RPMI8226 (cell line): ENCODE measurements around the gene ARHGEF7.
"Not testable (repeated sequence)": the region's sequence is repeated elsewhere in the genome, so short reads cannot be mapped to it uniquely, and the experiment has no call there.

Experiments used
- DNase-seq: peaks from one replicate; pipeline ENCODE4 v3.0.0-alpha.2; 2015

Gene ARHGEF7

DNA sequence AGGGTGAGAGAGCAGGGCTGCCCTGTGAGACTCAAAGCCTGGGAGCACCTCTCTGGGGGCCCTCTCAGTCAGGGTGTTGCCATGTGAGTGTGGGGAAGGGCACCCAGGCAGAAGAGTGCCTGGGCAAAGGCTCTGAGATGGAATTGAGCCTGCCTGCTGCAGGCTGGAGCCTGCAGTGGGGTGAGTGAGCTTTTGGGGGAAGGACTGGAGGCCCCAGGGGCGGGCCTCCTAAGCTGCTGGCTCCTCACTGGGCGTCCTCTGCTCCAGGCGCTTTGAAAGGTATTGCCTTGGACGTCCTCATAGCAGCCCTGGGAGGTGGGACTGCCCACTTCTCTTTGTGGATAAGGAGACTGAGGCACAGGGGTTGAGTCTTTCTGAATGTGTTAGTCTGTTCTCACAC, 60.3 kb downstream of the ARHGEF7 start:
- no peak for DNase-seq

DNA sequence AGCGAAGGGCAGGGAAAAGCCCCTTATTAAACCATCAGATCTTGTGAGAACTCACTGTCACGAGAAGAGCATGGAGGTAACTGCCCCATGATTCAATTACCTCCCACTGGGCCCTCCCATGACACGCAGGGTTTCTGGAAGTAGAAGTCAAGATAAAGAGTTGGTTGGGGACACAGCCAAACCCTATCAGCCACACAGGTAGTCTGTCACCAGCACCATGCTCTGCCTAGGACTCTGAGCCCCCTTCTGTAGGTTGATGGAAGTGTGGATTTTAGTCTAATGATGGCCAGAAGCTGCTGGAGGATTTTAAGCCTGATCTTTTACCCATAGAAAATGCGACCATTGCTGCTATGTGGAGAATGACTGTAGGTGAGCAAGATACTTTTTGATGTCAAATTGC, 60.8 kb downstream of the ARHGEF7 start:
- DNase-seq = no peak

DNA sequence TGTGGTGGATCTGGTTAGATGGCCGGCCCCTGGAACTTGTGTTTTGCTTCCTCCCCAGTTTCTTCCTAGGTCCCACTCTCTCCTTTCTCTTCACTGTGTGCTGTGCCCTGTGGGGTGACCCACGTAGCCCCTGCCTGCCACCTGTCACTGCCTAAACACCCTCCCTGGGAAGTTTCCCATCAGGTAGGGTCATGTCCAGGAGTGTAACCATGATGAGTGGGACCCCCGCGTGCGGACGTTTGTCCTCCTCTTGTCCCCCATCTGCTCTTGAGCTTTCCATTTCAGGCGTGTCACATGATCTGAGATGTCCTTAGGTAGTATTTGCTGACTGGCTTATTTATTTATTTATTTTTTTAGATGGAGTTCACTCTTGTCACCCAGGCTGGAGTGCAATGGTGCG, 61.3 kb downstream of the ARHGEF7 start:
- DNase-seq = no peak

DNA sequence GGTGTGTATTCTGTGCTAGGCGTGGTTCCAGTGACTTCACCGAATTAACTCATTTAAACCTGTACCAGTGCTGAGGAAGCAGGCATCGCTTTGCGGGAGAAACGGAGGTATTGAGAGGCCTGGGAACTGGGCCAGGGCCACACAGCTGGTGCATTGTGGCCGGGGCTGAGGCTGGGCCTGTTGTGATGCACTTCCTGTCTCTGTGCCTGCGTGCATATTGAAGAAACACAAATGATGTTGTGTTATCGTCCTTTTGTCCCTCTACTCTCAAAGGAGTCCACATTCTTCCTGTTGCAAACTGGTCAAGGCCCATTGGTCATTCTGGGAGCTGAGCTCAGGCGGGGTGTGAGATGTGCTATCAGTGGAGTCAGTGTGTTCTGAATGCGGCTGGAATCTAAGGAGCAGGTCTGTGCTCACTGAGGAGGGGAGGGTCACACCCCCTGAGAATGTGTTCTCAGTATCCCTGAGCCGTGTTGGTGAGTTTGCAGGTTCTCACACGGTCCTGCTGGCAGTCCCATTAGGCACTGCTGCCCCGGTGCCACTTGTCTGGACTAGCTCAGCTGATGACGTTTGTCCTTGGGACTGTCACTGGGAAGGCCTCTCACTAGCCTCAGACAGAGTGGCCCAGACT, 62.1 kb downstream of the ARHGEF7 start:
- no peak for DNase-seq

DNA sequence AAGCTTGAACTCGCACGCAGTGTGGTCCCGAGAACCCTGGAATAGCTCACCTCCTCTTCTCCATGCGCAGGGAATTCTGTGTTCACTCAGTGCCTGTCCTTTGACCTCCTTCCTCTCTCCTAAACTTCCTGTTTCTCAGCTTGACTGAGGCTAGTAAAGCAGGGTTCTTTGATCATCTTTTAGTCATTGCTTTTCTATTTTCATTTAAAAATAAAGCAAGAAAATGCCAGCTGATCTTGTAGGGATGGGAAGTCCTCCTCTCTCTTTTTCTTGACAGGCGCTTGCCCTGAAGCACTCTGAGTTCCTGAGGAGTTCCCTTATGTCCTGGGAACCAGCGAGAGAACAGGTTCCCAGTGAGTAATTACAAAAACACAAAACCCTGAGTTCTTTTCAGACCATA, 62.8 kb downstream of the ARHGEF7 start:
- DNase-seq = no peak

DNA sequence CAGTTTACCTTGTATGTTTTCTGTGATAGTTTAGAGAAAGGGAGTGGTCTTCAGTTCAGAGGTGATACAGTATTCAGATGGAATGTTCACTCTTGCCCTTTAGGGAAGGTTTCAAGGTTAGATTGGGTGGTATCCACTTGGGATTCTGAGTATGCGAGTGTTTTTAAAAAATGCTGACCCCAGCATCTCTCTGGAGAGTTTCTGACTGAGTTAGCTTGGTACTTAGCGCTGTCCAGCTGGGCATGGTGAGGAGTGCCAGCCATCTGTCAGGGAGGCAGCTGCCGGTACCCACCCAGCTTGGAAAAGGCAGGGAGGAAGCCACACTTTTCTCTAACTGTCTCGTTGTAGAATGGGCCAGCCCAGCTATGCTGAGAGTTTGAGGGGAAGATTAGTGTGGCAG, 63.3 kb downstream of the ARHGEF7 start:
- DNase-seq = no peak

DNA sequence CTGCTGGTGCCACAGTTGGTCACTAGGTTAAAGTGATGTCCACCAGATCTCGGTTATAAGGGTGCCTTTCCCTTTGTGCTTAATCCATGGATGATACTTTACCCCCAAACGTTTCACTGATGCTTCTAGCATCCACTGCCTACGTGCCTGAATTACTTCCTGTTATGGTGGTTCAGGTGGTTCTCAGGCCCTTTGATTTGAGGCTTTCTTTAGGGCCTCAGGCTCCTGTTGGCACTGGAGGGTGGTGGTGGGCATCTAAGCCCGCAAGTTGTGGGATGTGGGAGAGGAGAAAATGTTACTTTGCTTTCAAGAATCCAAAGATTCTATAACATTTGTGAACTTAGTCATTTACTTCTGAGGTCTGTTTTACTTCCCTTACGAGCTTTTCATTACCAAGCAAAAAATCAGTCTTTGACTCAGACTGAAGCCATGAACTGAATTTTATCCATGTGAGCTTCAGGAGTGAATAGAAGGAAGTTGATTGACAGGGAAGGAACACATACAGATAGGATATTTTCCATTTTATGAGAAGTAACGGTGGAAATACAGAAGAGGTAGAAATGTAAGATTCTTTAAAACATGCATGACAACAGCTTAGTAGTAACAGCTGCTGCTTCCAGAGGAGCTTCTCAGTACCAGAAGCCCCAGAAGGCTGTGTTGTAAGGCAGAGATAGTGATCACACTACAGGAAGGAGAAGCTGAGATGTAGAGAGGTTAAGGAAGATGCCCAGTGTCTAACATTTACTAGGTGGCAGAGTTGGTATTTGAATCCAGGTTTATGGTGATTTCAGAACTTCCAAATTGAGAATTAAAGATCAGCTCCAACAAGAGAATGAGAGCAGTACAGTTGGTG, 65.0 kb downstream of the ARHGEF7 start:
- DNase-seq = no peak

DNA sequence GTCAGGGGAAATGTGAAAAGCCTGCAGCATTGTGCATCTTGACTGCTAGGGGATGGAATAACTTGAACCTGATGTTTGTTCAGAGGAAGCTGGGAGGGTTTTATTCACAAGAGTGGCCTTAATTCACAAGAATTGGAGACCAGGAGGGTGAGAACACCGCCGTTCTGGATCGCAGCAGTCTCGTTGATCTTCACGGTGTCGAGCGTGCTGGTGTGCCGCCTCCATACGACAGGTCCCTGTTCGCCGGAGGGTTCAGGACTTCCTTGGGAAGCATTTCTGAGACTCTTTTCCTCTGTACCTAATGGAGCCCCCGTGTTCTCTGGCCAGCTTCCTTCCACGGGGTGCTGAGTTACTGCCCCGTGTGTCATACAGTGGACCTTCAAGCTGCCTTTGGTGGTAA, 66.9 kb downstream of the ARHGEF7 start:
- DNase-seq = no peak

DNA sequence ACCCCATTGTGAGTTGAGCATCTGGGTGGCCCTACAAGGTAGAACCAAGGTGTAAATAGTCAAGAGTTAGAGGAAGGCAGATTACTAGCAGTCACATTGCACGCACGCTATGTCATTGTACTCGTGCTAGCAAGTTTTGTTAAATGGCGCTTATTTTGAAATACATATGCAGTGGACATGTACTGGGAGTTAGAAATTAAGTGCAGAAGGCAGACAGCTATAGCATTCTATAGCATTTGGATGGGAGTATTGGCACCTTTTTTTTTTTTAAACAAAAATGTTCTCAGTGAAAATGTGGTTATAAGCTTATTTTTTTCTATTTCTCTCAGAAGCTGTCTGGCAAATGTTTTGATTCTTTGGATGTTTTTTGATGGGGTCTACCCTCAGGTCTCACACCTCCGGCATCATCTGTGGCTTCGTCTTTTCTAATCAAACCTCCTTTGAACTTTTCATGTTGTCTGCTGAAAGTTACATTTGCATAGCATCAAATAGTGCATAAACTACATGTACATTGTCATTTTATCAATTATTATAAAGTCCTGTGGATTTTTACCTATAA, 68.1 kb downstream of the ARHGEF7 start:
- DNase-seq = no peak

DNA sequence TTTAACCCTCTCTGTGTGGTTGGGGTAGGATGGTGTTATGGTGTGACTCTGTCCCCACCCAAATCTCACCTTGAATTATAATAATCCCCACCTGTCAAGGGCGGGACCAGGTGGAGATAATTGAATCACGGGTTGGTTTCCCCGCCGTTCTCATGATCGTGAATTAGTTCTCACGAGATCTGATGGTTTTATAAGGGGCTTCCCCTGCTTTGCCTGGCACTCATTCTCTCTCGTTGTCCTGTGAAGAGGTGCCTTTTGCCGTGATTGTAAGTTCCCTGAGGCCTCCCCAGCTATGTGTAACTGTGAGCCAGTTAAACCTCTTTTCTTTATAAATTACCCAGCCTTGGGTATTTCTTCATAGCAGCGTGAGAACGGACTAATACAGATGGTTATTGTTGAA, 68.8 kb downstream of the ARHGEF7 start:
- no peak for DNase-seq

DNA sequence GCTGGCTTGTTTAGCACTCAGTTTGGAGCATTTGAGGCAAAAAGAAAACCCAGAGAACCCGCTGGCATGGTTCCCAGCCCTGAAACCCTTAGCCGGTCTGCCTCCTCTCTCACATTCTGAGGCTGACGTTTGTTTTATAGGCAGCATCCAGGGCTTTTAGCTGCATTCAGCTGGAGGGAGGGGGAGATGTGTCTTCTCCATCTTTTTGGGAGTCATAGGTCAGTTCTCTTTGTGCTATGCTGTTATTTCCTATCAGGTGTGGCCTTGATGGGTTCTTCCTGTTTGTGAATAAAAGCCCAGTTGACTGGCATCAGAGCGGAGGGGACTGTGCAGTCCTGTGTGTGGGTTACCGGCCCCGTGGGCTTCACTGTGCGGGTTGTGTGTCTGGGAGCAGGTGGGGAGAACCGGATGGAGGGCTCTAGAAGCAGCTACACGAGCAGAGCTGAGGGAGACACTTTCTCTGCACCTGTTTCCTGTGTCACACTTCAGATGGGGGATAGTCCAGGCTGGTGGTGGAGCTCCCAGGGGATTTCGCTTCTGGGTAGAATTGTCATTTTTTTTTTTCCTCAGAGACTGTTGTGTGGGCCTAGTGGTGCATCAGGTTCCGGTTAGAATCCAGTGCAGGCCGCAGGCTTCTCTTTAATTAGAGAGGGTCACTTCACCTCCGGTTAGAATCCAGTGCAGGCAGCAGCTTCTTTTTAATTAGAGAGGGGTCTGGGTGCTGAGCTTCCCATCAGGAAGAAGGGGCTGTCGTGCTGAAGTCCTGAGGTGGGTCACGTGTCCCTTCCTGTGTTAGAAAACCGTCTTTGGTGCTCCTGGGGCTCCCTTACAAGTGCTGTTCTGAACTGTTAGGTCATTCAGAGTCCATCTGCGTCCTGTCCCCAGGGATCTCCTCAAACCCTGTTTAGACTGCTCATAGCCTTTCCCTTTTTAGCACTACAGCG, 69.6 kb downstream of the ARHGEF7 start:
- DNase-seq = no peak

DNA sequence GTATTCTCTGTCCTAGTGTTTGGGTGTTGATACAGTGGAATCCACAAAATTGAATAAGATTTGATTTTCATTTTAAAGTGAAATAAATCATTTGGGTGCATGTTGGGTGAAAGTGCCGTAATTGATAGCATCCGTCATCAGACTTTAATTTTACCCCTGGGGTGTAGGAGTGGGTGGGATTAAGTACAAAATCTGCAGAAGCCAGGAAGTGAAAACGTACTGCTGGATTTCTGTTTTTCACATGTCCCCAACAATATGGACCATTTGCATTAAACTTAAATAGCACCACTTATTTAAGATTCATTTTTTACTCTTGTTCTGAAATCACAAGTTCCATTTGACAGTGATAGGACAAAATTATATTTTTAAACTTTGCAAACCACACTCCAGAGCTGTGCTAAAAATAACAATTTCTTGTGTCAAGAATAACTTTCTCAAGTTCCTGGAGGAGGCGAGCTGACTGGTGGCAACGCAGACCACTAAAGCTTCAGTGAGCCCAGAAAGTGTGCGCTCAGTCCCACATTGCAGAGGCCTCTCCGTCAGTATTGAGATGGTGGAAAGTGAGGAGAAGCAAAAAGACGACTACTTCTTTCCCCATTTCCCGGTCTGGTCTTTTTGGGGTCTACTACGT, 71.3 kb downstream of the ARHGEF7 start:
- no peak for DNase-seq

DNA sequence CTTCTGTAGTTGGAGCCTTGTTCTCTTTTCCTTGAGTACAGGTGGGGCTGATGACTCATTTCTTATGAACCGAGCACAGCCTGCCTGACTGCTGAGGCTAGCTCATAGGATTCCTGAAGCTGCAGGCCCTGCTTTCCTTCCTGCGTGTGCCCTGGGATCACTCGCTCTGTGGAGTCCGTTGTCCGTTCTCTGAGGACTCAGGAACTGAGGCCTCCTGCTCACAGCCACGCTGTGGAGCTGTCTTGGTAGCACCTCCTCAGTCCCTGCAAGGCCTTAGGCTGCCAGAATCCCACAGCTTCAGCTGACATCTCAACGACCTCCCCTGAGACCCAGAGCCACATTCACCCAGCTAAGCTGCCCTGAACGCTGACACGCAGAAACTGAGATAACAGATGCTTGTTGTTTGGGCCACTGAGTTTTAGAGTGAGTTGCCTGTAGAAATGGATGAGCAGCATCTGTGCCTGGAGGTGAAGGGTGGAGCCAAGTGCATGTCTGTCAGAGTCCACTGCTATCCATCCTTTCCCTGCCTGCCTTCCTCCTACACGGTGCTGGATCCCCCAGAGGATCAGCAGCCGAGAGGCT, 72.9 kb downstream of the ARHGEF7 start:
- DNase-seq = no peak

DNA sequence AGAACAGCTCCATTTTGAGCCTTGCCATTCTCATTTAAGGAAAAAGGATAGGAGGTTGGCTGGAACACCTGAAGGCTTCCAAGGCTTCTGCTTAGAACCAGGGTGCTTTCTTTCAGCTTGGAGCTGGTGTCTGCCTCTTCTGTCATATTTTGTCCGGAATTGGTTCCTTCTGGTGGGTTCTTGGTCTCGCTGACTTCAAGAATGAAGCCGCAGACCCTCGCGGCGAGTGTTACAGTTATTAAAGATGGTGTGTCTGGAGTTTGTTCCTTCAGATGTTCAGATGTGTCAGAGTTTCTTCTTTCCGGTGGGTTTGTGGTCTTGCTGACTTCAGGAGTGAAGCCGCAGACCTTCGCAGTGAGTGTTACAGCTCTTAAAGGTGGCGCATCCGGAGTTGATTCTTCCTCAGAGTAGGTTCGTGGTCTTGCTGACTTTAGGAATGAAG, 74.0 kb downstream of the ARHGEF7 start:
- DNase-seq = not testable (repeated sequence)

DNA sequence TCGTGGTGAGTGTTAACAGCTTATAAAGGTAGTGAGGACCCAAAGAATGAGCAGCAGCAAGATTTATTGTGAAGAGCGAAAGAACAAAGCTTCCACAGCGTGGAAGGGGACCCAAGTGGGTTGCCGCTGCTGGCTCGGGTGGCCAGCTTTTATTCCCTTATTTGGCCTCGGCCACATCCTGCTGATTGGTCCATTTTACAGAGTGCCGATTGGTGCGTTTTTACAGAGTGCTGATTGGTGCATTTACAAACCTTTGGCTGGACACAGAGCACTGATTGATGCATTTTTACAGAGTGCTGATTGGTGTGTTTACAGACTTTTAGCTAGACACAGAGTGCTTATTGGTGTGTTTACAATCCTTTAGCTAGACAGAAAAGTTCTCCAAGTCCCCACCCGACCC, 74.4 kb downstream of the ARHGEF7 start:
- not testable (repeated sequence) for DNase-seq

DNA sequence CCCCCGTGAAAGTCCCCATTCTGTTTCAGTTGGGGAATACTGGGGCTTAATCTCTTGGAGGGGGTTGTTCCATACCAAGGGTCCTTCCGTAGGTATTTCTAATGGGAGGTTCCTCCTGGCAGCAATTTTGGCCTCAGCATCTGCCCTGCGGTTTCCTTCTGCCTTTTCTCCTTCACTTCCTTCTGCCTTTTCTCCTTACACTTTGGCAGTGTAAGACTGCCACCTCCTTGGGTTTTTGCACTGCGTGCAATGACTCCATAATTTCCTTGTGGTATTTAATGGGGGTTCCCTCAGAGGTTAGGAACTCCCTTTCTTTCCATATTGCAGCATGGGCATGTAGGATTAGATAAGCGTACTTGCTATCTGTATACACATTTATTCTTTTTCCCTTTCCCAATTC, 78.1 kb downstream of the ARHGEF7 start:
- not testable (repeated sequence) for DNase-seq

DNA sequence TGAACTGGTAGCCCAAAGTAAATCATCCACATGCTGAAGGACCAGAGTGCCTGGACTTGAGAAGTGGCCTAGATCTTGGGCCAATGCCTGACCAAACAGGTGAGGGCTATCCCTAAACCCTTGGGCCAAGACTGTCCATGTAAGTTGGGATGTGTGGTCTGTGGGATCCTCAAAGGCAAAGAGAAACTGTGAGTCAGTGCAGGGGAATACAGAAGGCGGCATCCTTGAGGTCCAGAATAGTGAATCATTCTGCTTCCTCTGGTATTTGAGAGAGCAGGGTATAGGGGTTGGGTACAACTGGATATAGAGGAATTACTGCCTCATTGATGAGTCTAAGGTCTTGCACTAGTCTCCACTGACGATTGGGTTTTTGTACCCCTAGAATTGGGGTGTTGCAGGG, 79.5 kb downstream of the ARHGEF7 start:
- not testable (repeated sequence) for DNase-seq

DNA sequence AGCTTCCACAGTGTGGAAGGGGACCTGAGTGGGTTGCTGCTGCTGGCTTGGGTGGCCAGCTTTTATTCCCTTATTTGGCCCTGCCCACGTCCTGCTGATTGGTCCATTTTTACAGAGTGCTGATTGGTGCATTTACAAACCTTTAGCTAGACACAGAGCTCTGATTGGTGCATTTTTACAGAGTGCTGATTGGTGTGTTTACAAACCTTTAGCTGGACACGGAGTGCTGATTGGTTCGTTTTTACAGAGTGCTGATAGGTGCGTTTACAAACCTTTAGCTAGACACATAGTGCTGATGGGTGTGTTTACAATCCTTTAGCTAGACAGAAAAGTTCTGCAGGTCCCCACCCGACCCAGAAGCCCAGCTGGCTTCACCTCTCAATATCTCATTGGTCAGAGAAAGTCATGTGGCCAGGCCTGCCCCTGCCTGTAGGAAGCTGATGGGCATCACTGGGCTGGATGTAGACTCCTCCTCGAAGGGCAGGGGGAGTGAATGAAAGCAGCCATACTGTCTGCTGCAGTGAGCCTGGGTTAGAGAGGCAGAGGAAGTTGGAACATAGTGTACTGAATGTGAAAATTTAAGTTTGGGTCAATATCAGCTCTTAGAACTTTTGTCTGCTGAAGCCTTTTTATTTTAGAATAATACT, 83.7 kb downstream of the ARHGEF7 start:
- not testable (repeated sequence) for DNase-seq

DNA sequence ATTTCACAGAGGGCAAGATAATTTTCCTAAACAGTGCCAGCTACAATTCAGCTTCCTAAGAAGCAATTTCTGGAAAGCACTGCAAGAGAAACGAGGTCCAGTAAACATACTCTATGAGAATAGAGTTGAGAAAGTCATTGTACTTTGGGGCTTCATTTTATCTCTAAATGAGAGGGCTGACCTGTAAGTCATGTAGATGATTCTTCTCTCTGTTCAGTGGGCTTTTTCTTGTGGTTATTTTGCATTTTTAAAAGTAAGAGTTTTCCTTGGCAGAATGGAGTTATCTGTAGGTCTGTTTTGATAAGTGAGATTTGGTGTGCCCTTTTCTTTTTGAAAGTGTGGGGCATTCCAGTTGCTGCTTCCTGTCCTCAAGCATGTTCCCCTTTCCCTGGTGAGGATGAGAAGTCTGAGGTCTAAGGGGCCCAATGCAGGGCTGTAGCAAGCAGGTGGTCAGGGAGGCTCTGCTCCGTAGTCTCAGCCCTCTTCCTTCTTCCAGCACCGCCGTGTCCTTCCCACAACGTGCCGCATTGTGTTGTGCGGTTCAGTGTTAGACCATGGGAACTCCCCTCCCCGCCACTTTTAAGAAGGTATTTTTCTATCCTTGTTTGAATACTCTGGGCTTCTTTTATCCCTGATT, 86.3 kb downstream of the ARHGEF7 start:
- DNase-seq = no peak

DNA sequence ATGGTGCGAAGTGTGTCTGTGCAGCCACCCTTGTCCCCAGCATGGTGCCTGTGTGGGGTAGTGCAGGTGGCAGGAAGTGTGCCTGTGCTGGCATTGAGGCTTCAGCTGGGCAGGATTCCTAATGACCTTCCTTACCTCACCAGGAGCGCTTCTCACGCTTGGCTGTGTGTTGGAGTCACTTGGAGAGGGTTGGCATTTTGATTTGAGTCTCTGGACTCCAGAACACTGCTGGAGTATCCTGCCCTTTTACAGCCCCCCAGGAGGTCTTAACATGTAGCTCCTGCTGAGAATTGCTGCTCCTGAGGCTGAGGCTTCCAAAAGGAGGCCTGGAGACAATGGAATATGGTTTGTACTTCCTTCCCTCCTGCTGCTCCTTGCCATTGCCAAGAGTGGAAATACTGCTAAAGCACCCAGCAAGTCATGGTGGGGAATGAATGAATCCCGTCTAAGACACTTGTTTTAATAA, 87.1 kb downstream of the ARHGEF7 start:
- no peak for DNase-seq

DNA sequence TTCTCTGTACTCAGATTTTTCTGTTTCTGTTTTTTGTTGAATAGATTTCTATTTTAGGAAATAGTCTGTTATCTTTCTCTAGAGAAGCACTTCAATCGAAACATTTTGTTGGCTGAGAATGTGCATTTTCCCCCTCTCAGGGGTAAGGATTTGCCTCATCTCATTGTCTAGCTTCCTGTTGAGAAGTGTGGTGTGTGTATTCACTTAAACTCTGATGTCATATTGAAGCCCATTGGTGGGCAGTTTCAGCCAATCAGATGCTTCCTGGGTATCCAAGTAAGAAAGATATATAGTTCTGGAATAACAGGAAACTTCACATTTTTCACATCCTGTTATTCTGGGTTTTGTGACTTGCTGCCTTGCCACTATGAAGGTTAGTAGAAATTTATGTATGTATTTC, 87.6 kb downstream of the ARHGEF7 start:
- DNase-seq = no peak
